Heart left ventricle (tissue), 13 donors: ENCODE measurements around the gene TFDP1.

Source experiments
- POLR2A ChIP-seq, 2 donors: fragments of 450-650 bp; IDR thresholded peaks; one replicate each; pipeline ENCODE4 v1.6.1; 2017; ENCODE audit warnings: antibody characterized with exemption in 2 of 2, mild to moderate bottlenecking in 2 of 2, moderate library complexity in 2 of 2
- TF ChIP-seq, protein P1 (sequence below), 12 donors: fragments of 200-600 bp; sonication (generic) in 4 of 12; IDR thresholded peaks; one replicate each; pipeline versions ENCODE4 v1.5.0 to v1.8.0; 2018 to 2022; ENCODE audit warnings: antibody characterized with exemption in 12 of 12, mild to moderate bottlenecking in 5 of 12
- donor health status: ischemic (EF 13 %, LVEDD 7.1; RV severe dilation, severe dysfunction).
- donor health status: DM: no; HTN: yes; CAD: no.
- donor health status: DM: no; HTN: no; CAD: no.
- donor health status: ischemic (EF 25% LVEDD 6.9; RV normal size, moderate dysfunction).
- donor health status: ischemic (EF 25% LVEDD 5.7; RV mildly dilated, moderate dysfunction).
- donor health status: ischemic (EF 35%, LVEDD 5.7; RV mildly dilated, moderate dysfunction).
- donor health status: nonischemic (EF 11% LVEDD 7.7; RV severe dilation, severe dysfunction).
- donor health status: DM: yes; HTN: yes; CAD: no.
- donor health status: PGD.
- donor health status: ischemic (EF 29% LVEDD 5.4; RV normal size, mild dysfunction).
- donor health status: nonischemic (EF 23%, LVEDD 6.1; RV moderate dilation, normal function).

DNA sequence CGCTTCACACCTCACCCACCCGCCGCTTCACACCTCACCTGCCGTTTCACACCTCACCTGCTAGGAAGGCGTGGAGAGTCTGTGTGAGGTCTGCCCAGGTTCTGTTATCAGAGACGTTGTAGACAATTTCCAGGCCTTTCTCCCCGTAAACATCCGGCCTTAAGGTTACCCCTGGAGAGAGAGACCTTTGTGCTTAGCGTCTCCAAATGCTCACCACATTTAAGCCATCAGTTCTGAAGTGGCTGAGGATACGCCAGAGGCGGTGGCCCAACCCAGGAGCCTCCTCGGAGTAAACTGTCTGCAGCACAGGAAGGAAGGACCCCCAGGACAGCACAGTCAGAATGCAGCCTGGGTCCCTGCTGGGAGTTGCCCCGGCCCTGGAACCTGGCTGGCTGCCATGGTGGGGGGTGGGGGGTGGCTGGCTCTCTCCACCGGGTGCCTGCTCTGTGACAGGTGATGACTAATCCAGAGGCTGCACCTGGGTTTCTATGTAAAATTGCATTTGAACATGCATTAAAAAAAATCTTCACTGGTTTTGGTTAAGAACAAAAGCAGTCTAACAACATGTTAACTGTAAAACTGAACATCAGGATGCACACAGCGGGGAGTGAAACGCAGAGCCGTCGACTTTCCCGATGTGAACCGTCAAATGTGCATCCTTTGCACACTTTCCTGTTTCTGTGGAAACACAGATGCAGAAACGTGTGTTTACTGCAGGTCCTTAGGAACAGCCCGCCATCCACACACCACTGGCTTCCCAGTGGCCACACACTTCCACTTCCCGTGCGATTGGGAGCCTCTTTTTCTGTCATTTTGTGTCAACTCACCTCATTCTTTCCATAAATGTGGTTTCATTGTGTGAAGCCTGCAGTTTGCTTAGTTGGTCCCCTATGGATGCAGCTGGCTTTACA, 69.0 kb downstream of the TFDP1 start:
- TF ChIP-seq, protein P1, sequence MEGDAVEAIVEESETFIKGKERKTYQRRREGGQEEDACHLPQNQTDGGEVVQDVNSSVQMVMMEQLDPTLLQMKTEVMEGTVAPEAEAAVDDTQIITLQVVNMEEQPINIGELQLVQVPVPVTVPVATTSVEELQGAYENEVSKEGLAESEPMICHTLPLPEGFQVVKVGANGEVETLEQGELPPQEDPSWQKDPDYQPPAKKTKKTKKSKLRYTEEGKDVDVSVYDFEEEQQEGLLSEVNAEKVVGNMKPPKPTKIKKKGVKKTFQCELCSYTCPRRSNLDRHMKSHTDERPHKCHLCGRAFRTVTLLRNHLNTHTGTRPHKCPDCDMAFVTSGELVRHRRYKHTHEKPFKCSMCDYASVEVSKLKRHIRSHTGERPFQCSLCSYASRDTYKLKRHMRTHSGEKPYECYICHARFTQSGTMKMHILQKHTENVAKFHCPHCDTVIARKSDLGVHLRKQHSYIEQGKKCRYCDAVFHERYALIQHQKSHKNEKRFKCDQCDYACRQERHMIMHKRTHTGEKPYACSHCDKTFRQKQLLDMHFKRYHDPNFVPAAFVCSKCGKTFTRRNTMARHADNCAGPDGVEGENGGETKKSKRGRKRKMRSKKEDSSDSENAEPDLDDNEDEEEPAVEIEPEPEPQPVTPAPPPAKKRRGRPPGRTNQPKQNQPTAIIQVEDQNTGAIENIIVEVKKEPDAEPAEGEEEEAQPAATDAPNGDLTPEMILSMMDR (IDR thresholded peaks at IDR 0.05), result no peak
- TF ChIP-seq POLR2A (IDR thresholded peaks at IDR 0.05), result no peak
